COLO668 (cell line): Measurements from ENCODE around the gene GPR162.

Experiments
- DNase-seq: peaks from one replicate; lab custom pipeline; 2025; ENCODE audit not compliant: unreplicated experiment; lab: John Stamatoyannopoulos, UW

GPR162 gene

GRCh38 chr12:6822426-6823135, 960 bp downstream of the GPR162 start:
- no peak for DNase-seq

GRCh38 chr12:6823182-6824084, 1.8 kb downstream of the GPR162 start:
- no peak for DNase-seq

GRCh38 chr12:6824085-6824775, 2.6 kb downstream of the GPR162 start:
- no peak for DNase-seq

- DNase-seq: no peak
Observed at GRCh38 chr12:6824901-6825381, 3.3 kb downstream of the GPR162 start.

GRCh38 chr12:6825398-6826124, 3.9 kb downstream of the GPR162 start:
- DNase-seq: peak; percentile 56

- no peak for DNase-seq
Observed at GRCh38 chr12:6826125-6826733, 4.6 kb downstream of the GPR162 start.

- DNase-seq: no peak
Observed at GRCh38 chr12:6826734-6827436, 5.3 kb downstream of the GPR162 start.

- DNase-seq: peak; percentile 30
Observed at GRCh38 chr12:6827437-6827911, 5.9 kb downstream of the GPR162 start.

GRCh38 chr12:6827982-6828780, 6.6 kb downstream of the GPR162 start, which contains the start of gene P3H3:
TSS of gene P3H3 (plus strand) at chr12:6828407. CDS start at chr12:6828441, 34 bp downstream.
- DNase-seq: peak; percentile 14

GRCh38 chr12:6828781-6829535, 7.3 kb downstream of the GPR162 start:
- DNase-seq: no peak

GRCh38 chr12:6829536-6830220, 8.1 kb downstream of the GPR162 start:
- no peak for DNase-seq

GRCh38 chr12:6830286-6830890, 8.8 kb downstream of the GPR162 start:
- DNase-seq: no peak

- no peak for DNase-seq
Observed at GRCh38 chr12:6830999-6831398, 9.4 kb downstream of the GPR162 start.

GRCh38 chr12:6831450-6831995, 9.9 kb downstream of the GPR162 start:
- no peak for DNase-seq

- no peak for DNase-seq
Observed at GRCh38 chr12:6832125-6832524, 10.5 kb downstream of the GPR162 start.

- DNase-seq: no peak
Observed at GRCh38 chr12:6833189-6833890, 11.7 kb downstream of the GPR162 start.
